HCT116 (cell line): Measurements from ENCODE around the gene LRRC8B. TPM values are rescaled to one million over a fixed set of nuclear protein-coding genes. Genes with fewer than 3 reads are reported as not detected.

Experiments used
- ATAC-seq: fragments of 200-7000 bp; cut with Tn5 transposase; 2 replicates; pipeline ENCODE4 v1.9.1; 2020; ENCODE audit warnings: mild to moderate bottlenecking, moderate library complexity
- BruUV-seq: library from RNA; stranded (reverse); fragments of 400-500 nt; replicated peaks from 2 replicates; lab custom pipeline; 2021; lab: Mats Ljungman, UMichigan
- CTCF ChIA-PET: fragments of 300-600 bp; sonication (Branson Sonifier 250); formaldehyde crosslinking; loops from one replicate; lab custom pipeline; 2021; ENCODE audit warnings: antibody characterized with exemption; lab: Charles Lee
- POLR2A ChIA-PET: fragments of 300-600, 350-600 bp; sonication (Branson Sonifier 250); formaldehyde crosslinking; loops from one replicate; lab custom pipeline; 2021; ENCODE audit warnings: antibody characterized with exemption; lab: Charles Lee
- RAD21 ChIA-PET, 2 experiments: fragments of 300-600 bp; sonication (Branson Sonifier 250); formaldehyde crosslinking; loops; one replicate each; lab custom pipeline; 2023; ENCODE audit warnings: low total read pairs in 2 of 2; ENCODE audit not compliant: uncharacterized antibody in 2 of 2, unreplicated experiment in 2 of 2, low non-redundant PET in 1 of 2; lab: Charles Lee
- DNase-seq: peaks from one replicate; pipeline ENCODE4 v3.0.0-alpha.2; 2010; ENCODE audit warnings: low read depth, low spot score
- H2AFZ ChIP-seq: fragments of 200-600 bp; shearing (Covaris generic), sonication (generic); 2 replicates; pipeline ENCODE4 v1.6.1; 2017; ENCODE audit warnings: low read depth, mixed run types, mixed read lengths, antibody characterized with exemption, low read length; ENCODE audit not compliant: poor library complexity, severe bottlenecking
- H3K27ac ChIP-seq: 2 replicates; pipeline ENCODE4 v1.5.1; 2012; ENCODE audit warnings: low read depth, low read length
- H3K27me3 ChIP-seq: fragments of 200-600 bp; sonication (generic); 2 replicates; pipeline ENCODE4 v1.6.1; 2016; ENCODE audit warnings: mixed run types, low read length, mixed read lengths; ENCODE audit not compliant: insufficient read depth
- H3K36me3 ChIP-seq, 2 experiments: fragments of 200-500 bp in 1 of 2; fragments of 200-600 bp in 1 of 2; sonication (Bioruptor generic) in 1 of 2; sonication (generic) in 1 of 2; 2 replicates each; pipeline versions ENCODE4 v1.5.1 to v1.6.1; 2014 to 2016; ENCODE audit warnings: low read length in 2 of 2, inconsistent platforms in 1 of 2, mixed read lengths in 1 of 2, mixed run types in 1 of 2; ENCODE audit not compliant: insufficient read depth in 2 of 2, control insufficient read depth in 1 of 2
- H3K4me1 ChIP-seq, 2 experiments: fragments of 200-600 bp in 1 of 2; sonication (generic) in 1 of 2; 2 replicates each; pipeline versions ENCODE4 v1.5.1 to v1.6.1; 2012 to 2017; ENCODE audit warnings: low read length in 2 of 2, inconsistent platforms in 1 of 2, mild to moderate bottlenecking in 1 of 2, mixed read lengths in 1 of 2, mixed run types in 1 of 2, moderate library complexity in 1 of 2; ENCODE audit not compliant: insufficient read depth in 2 of 2, control insufficient read depth in 1 of 2
- H3K4me2 ChIP-seq: fragments of 200-600 bp; sonication (generic); 2 replicates; pipeline ENCODE4 v1.6.1; 2017; ENCODE audit warnings: mixed run types, low read length, mixed read lengths
- H3K4me3 ChIP-seq, 2 experiments: fragments of 200-600 bp in 1 of 2; sonication (generic) in 1 of 2; replicated peaks in 1 of 2; 2 replicates each; pipeline ENCODE4 v1.5.1; 2011 to 2016; ENCODE audit warnings: low read length in 2 of 2, control low read depth in 1 of 2, low read depth in 1 of 2, mild to moderate bottlenecking in 1 of 2, mixed read lengths in 1 of 2, mixed run types in 1 of 2
- H3K79me2 ChIP-seq: fragments of 200-600 bp; sonication (generic); 2 replicates; pipeline ENCODE4 v1.6.1; 2017; ENCODE audit warnings: mild to moderate bottlenecking, mixed run types, low read length, moderate library complexity, mixed read lengths; ENCODE audit not compliant: insufficient read depth
- H3K9ac ChIP-seq: fragments of 200-600 bp; sonication (generic); 2 replicates; pipeline ENCODE4 v1.6.1; 2016; ENCODE audit warnings: low read length, mixed read lengths
- H3K9me2 ChIP-seq: fragments of 200-600 bp; sonication (generic), shearing (Covaris generic); 2 replicates; pipeline ENCODE4 v1.6.1; 2017; ENCODE audit warnings: mixed run types, mild to moderate bottlenecking, moderate library complexity; ENCODE audit not compliant: insufficient read depth
- H3K9me3 ChIP-seq, 2 experiments: fragments of 200-500 bp in 1 of 2; fragments of 200-600 bp in 1 of 2; sonication (Bioruptor generic) in 1 of 2; sonication (generic) in 1 of 2; 2 replicates each; pipeline ENCODE4 v1.6.1; 2014 to 2017; ENCODE audit warnings: low read length in 2 of 2, mixed read lengths in 2 of 2, inconsistent platforms in 1 of 2, low read depth in 1 of 2, mild to moderate bottlenecking in 1 of 2, mixed run types in 1 of 2, moderate library complexity in 1 of 2; ENCODE audit not compliant: control insufficient read depth in 1 of 2, insufficient read depth in 1 of 2
- H4K20me1 ChIP-seq: fragments of 200-600 bp; sonication (generic), shearing (Covaris generic); 2 replicates; pipeline ENCODE4 v1.6.1; 2017; ENCODE audit warnings: mixed run types, mild to moderate bottlenecking, moderate library complexity; ENCODE audit not compliant: insufficient read depth
- CBX3 ChIP-seq: IDR thresholded peaks from 2 replicates; pipeline ENCODE4 v1.6.1; 2012; ENCODE audit warnings: low read depth
- CEBPB ChIP-seq: IDR thresholded peaks from 2 replicates; pipeline ENCODE4 v1.6.1; 2012; ENCODE audit warnings: low read depth
- FOSL1 ChIP-seq: IDR thresholded peaks from 2 replicates; pipeline ENCODE4 v1.6.1; 2012; ENCODE audit warnings: low read depth
- POLR2A ChIP-seq: IDR thresholded peaks from 2 replicates; pipeline ENCODE4 v1.7.0; 2011; ENCODE audit warnings: borderline replicate concordance; ENCODE audit not compliant: insufficient read depth, insufficient read length; ENCODE audit errors: extremely low read depth
- SP1 ChIP-seq: IDR thresholded peaks from 2 replicates; pipeline ENCODE4 v1.6.1; 2012; ENCODE audit warnings: low read depth
- intact Hi-C: fragments of 100-400 bp; cut with micrococcal nuclease; formaldehyde crosslinking; loops from 2 replicates; pipeline ENCODE4 v1.10.0; 2022
- total RNA-seq: library from RNA; stranded (reverse); gene quantifications from one replicate; pipeline ENCODE4 v1.2.1, GENCODE V29; 2021; ENCODE audit not compliant: unreplicated experiment
- TF ChIP-seq, protein P1 (sequence below): IDR thresholded peaks from 2 replicates; pipeline ENCODE4 v1.6.1; 2012

The LRRC8B gene
- total RNA-seq, 1 experiment from 2014 or later, result 17.9 TPM

- intact Hi-C loops, result no loop called here
- Histone ChIP-seq H3K9me2 (no peaks in the 10 kb centered on the region), H3K27me3 (no peaks in the 10 kb centered on the region), H4K20me1 (no peaks in the 10 kb centered on the region), H2AFZ (no peak overlapping the region), H3K4me2 (no peak overlapping the region), H3K9ac (no peak overlapping the region), H3K79me2 (peaks cover 14% of the 10 kb centered on the region; the same call in 1 of the 2 replicates), H3K36me3 (no peaks in the 10 kb centered on the region), H3K4me3 (no peak overlapping the region)
- DNase-seq (no peak), ATAC-seq (no peak)
- no TSS peak for BruUV-seq
- POLR2A ChIA-PET, result no interaction called here
- 0 out of 2 replicates have a peak, but pooled peaks have one; percentile 3 for TF ChIP-seq FOSL1
- TF ChIP-seq, protein P1, sequence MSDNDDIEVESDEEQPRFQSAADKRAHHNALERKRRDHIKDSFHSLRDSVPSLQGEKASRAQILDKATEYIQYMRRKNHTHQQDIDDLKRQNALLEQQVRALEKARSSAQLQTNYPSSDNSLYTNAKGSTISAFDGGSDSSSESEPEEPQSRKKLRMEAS, result no peak
- no peak for TF ChIP-seq CEBPB
- no peak for TF ChIP-seq SP1
- TF ChIP-seq, all 23 proteins: peak for 1
- ChIA-PET RAD21 (no interaction called here), CTCF (no interaction called here)
- H3K27ac ChIP-seq, result no peak overlapping the region
- H3K9me3 ChIP-seq, result no peaks in the 10 kb centered on the region
- H3K4me1 ChIP-seq, result peaks cover 0 to 8% of the 10 kb centered on the region in 2 experiments; a peak in 2 of 4 replicates
These were observed 23.7 kb downstream of the LRRC8B start for GRCh38 chr1:89548122-89548857.

GRCh38 chr1:89550995-89551394 is 26.4 kb downstream of the LRRC8B start:
- POLR2A ChIA-PET, result no interaction called here
- no peak for DNase-seq
- BruUV-seq, result no TSS peak
- TF ChIP-seq CBX3, result no peak
- no peak for TF ChIP-seq POLR2A
- no peak overlapping the region for H3K4me2 ChIP-seq
- H3K4me3 ChIP-seq, result no peak overlapping the region
- intact Hi-C loops, result no loop called here
- RAD21 ChIA-PET, result no interaction called here
- no peaks in the 10 kb centered on the region for H3K9me2 ChIP-seq
- no peaks in the 10 kb centered on the region for H3K27me3 ChIP-seq
- H3K9me3 ChIP-seq, result no peaks in the 10 kb centered on the region
- no peak for ATAC-seq
- no peak overlapping the region for H3K9ac ChIP-seq
- CTCF ChIA-PET, result no interaction called here
- no peaks in the 10 kb centered on the region for H4K20me1 ChIP-seq
- H3K36me3 ChIP-seq, result no peaks in the 10 kb centered on the region
- H2AFZ ChIP-seq, result no peak overlapping the region
- no peak overlapping the region for H3K27ac ChIP-seq
- H3K79me2 ChIP-seq, result peaks cover 9% of the 10 kb centered on the region
- H3K4me1 ChIP-seq, result no peaks in the 10 kb centered on the region
